BJ (cell line): ENCODE measurements around the gene CRHR1. TPM values are rescaled to one million over a fixed set of nuclear protein-coding genes. Genes with fewer than 3 reads are reported as not detected.

Experiments used
- CTCF ChIA-PET: fragments of 350-600 bp; formaldehyde crosslinking; extraction: SDS; loops from one replicate; lab custom pipeline; 2021; ENCODE audit warnings: antibody characterized with exemption, inconsistent platforms; lab: Yijun Ruan, JAX
- POLR2A ChIA-PET: fragments of 300-600 bp; sonication (Branson Sonifier 250); formaldehyde crosslinking; extraction: SDS; loops from one replicate; lab custom pipeline; 2021; ENCODE audit warnings: antibody characterized with exemption; lab: Charles Lee
- DNase-seq: peaks from one replicate; pipeline ENCODE4 v3.0.0-alpha.2; 2011; ENCODE audit warnings: low read depth
- H3K27me3 ChIP-seq: 2 replicates; pipeline ENCODE4 v1.6.0; 2011; ENCODE audit warnings: low read length; ENCODE audit not compliant: control insufficient read depth, insufficient read depth
- H3K36me3 ChIP-seq: 2 replicates; pipeline ENCODE4 v1.5.1; 2011; ENCODE audit warnings: low read length; ENCODE audit not compliant: control insufficient read depth, insufficient read depth
- H3K4me3 ChIP-seq: 2 replicates; pipeline ENCODE4 v1.5.1; 2011; ENCODE audit warnings: low read depth, mild to moderate bottlenecking, control low read depth, low read length
- polyA plus RNA-seq: library from polyadenylated mRNA; depleted of rRNA; stranded (reverse); fragments of >200 nt; gene quantifications from 2 replicates; pipeline ENCODE4 v1.2.3, GENCODE V29; 2011
- TF ChIP-seq, protein P1 (sequence below): IDR thresholded peaks from 2 replicates; pipeline ENCODE4 v1.5.1; 2011; ENCODE audit warnings: low read depth, mild to moderate bottlenecking, control low read depth, inconsistent platforms, low read length, moderate library complexity; ENCODE audit not compliant: insufficient read depth

Gene CRHR1
- polyA plus RNA-seq, 1 experiment: not detected

DNA sequence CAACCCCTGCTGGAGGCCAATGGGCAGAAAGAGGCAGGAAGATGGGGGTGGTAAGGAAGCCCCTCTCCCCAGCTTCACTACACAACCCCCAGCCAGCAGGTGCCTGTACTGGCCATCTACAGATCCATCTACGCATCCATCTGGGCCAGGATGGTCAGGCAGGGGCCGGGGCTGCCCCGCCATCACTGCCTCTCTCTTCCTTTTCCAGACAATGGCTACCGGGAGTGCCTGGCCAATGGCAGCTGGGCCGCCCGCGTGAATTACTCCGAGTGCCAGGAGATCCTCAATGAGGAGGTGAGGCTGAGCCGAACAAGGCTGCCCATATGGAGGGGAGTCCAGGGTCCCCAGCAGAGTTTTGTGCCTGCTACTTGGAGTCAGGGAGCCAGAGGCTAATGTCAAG is 37.0 kb downstream of the CRHR1 start:
- ChIA-PET POLR2A (no interaction called here), CTCF (interaction anchor here (0.7 to 1.8 kb wide), 4 partner anchors 9 to 181 kb away, joined by 3 to 6 read pairs (median 4); no protein-coding TSS in a partner anchor)
- Histone ChIP-seq H3K27me3 (peaks cover 4% of the 10 kb centered on the region; the same call in 1 of the 2 replicates), H3K36me3 (no peaks in the 10 kb centered on the region), H3K4me3 (no peak overlapping the region)
- TF ChIP-seq, protein P1, sequence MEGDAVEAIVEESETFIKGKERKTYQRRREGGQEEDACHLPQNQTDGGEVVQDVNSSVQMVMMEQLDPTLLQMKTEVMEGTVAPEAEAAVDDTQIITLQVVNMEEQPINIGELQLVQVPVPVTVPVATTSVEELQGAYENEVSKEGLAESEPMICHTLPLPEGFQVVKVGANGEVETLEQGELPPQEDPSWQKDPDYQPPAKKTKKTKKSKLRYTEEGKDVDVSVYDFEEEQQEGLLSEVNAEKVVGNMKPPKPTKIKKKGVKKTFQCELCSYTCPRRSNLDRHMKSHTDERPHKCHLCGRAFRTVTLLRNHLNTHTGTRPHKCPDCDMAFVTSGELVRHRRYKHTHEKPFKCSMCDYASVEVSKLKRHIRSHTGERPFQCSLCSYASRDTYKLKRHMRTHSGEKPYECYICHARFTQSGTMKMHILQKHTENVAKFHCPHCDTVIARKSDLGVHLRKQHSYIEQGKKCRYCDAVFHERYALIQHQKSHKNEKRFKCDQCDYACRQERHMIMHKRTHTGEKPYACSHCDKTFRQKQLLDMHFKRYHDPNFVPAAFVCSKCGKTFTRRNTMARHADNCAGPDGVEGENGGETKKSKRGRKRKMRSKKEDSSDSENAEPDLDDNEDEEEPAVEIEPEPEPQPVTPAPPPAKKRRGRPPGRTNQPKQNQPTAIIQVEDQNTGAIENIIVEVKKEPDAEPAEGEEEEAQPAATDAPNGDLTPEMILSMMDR: no peak
- DNase-seq: no peak

DNA sequence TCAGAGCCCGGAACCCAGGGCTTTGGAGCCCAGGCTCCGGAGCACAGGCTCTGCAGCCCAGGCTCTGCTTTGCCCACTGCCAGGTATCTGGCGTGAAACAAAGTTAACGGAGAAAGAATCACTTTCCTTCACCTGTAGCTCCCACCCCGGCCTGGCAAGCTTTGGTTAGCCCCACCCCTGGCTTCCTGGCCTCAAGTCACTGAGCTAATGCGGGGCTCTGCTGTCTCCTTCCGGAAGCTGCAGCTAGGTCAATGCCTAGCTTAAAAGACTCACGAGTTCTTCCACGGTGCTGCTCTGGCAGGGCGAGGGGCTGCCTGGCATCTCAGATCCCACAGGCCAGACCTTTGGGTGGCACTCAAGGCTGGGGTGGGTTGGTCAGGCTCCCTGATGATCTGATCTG is 39.5 kb downstream of the CRHR1 start:
- peaks cover 6% of the 10 kb centered on the region for H3K27me3 ChIP-seq
- H3K4me3 ChIP-seq: no peak overlapping the region
- DNase-seq: no peak
- CTCF ChIA-PET: interaction anchor here (1.2 kb wide), 1 partner anchor 9 kb away, joined by 3 read pairs; no protein-coding TSS in a partner anchor
- POLR2A ChIA-PET: no interaction called here
- TF ChIP-seq, protein P1: no peak
- no peaks in the 10 kb centered on the region for H3K36me3 ChIP-seq

DNA sequence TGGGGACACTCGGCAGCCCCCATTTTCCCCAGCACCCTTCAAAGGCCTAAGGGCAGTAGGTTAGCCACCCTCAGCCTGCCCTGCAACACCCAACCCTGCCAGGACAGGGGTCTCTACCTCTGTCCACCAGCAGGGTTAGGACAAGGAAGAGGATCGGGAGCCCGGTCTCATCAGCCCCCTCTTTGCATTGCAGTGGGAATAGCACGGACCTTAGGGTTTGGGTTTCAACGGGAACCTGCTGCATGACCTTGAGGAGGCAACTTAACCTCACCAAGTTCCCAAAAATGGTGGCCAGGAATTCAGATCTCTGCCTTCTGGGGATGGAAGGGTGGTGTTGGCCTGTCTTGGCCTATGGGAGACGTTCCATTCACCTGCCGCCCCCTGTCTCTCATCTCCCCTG is 40.4 kb downstream of the CRHR1 start:
- H3K4me3 ChIP-seq: no peak overlapping the region
- POLR2A ChIA-PET: no interaction called here
- H3K27me3 ChIP-seq: peaks cover 6% of the 10 kb centered on the region
- no peaks in the 10 kb centered on the region for H3K36me3 ChIP-seq
- no peak for DNase-seq
- TF ChIP-seq, protein P1: no peak
- CTCF ChIA-PET: interaction anchor here (1.2 to 16.2 kb wide), 2 partner anchors 8 to 186 kb away, joined by 3 to 185 read pairs; no protein-coding TSS in a partner anchor

DNA sequence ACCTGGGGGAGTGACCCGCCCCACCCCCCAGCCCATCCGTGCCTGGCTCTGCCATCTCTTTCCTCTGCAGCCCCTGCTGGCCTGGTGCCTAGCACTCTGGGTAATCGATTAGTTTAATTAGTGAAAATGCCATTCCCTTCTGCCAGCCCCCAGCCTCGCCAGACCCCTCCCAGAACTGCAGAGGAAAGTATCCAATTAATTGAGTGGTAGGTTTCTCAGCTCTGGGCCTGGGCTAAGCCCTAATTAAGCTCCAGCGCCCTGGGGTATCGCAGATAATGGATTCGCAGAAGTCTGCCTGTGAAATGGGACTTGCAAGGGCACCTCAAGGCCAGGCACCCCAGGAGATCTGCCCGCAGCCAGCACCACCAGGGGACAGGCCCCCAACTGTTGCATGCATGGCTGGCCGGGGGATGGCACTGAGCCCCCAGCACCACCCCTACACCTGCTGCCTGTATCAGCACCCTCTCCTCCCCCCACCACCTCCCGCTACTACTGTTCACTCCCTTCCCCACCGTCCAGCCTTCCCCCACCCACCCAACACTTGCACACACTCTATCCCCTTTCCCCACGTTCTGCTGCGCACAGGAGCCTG is 40.9 kb downstream of the CRHR1 start:
- no peak for DNase-seq
- Histone ChIP-seq H3K4me3 (no peak overlapping the region), H3K27me3 (peaks cover 4% of the 10 kb centered on the region), H3K36me3 (no peaks in the 10 kb centered on the region)
- POLR2A ChIA-PET: no interaction called here
- CTCF ChIA-PET: interaction anchor here (16.2 kb wide), 1 partner anchor 187 kb away, joined by 185 read pairs; no protein-coding TSS in a partner anchor
- TF ChIP-seq, protein P1: no peak

DNA sequence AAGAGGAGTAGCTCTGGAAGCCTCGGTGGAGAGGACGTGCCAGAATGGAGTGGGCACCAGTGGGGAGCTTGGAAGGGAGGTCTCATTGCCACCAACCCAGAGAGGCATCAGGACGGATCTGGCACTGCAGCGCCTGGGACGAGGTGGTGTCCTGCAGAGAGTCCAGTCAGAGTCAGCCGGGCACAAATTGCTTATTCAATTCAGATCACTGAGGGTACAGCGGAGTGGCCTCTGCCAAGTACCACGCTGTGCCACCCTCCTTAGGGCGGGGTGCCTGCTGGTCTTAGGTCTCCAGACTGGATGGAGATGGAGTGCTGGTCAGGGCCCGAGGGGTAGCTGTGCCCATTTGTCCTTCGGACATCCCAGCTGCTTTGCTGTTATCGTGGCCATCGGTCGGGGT is 41.7 kb downstream of the CRHR1 start:
- ChIA-PET CTCF (interaction anchor here (16.2 kb wide), 1 partner anchor 187 kb away, joined by 185 read pairs; no protein-coding TSS in a partner anchor), POLR2A (no interaction called here)
- no peak for DNase-seq
- H3K27me3 ChIP-seq: peaks cover 2% of the 10 kb centered on the region
- no peaks in the 10 kb centered on the region for H3K36me3 ChIP-seq
- TF ChIP-seq, protein P1: no peak
- H3K4me3 ChIP-seq: no peak overlapping the region
